SU-DHL-6 (cell line): ENCODE results near the gene FBRSL1.
"Not testable (repeated sequence)": the region's sequence is repeated elsewhere in the genome, so short reads cannot be mapped to it uniquely, and the experiment has no call there.

Experiments used
- H2AFZ ChIP-seq: fragments of 200-600 bp; sonication (generic); 2 replicates; pipeline ENCODE4 v1.6.1; 2014; ENCODE audit warnings: low read depth, mild to moderate bottlenecking, moderate library complexity, mixed read lengths, antibody characterized with exemption, low read length; ENCODE audit not compliant: severe bottlenecking
- H3F3A ChIP-seq: fragments of 200-600 bp; shearing (Covaris generic); 2 replicates; pipeline ENCODE4 v1.6.0; 2016; ENCODE audit warnings: antibody characterized with exemption, mild to moderate bottlenecking; ENCODE audit not compliant: insufficient read depth
- H3K27ac ChIP-seq: fragments of 200-600 bp; sonication (generic); 2 replicates; pipeline ENCODE4 v1.5.1; 2016; ENCODE audit warnings: low read depth, mild to moderate bottlenecking, low read length, moderate library complexity, mixed read lengths
- H3K27me3 ChIP-seq: fragments of 200-600 bp; sonication (generic), shearing (Covaris generic); 2 replicates; pipeline ENCODE4 v1.6.0; 2014; ENCODE audit warnings: mild to moderate bottlenecking, low read length
- H3K36me3 ChIP-seq: fragments of 200-600 bp; sonication (generic); 2 replicates; pipeline ENCODE4 v1.6.1; 2014; ENCODE audit warnings: mild to moderate bottlenecking, low read length, mixed read lengths
- H3K4me2 ChIP-seq: fragments of 300-600, 200-600 bp; shearing (Covaris generic), sonication (generic); 2 replicates; pipeline ENCODE4 v1.6.0; 2014; ENCODE audit warnings: low read length, low read depth, mild to moderate bottlenecking; ENCODE audit not compliant: poor library complexity, severe bottlenecking
- H3K4me3 ChIP-seq: fragments of 200-600 bp; sonication (generic); 2 replicates; pipeline ENCODE4 v1.5.1; 2014; ENCODE audit warnings: antibody characterized with exemption, low read length, mild to moderate bottlenecking, mixed read lengths; ENCODE audit not compliant: insufficient read depth, poor library complexity, severe bottlenecking
- H3K79me2 ChIP-seq: fragments of 200-600 bp; sonication (generic); 2 replicates; pipeline ENCODE4 v1.6.1; 2014; ENCODE audit warnings: mild to moderate bottlenecking, low read length, moderate library complexity; ENCODE audit not compliant: insufficient read depth
- H3K9ac ChIP-seq: fragments of 200-600 bp; sonication (generic); 2 replicates; pipeline ENCODE4 v1.7.0; 2014; ENCODE audit warnings: mild to moderate bottlenecking, low read length
- H3K9me2 ChIP-seq: fragments of 200-600 bp; sonication (generic); replicated peaks from 2 replicates; pipeline ENCODE4 v1.6.1; 2014; ENCODE audit warnings: low read length; ENCODE audit not compliant: insufficient read depth
- H3K9me3 ChIP-seq: fragments of 200-600 bp; sonication (generic); 2 replicates; pipeline ENCODE4 v1.6.1; 2014; ENCODE audit warnings: low read length, mixed read lengths; ENCODE audit not compliant: insufficient read depth
- H4K20me1 ChIP-seq: fragments of 200-600 bp; sonication (generic); 2 replicates; pipeline ENCODE4 v1.6.1; 2014; ENCODE audit warnings: low read depth, mild to moderate bottlenecking, antibody characterized with exemption, low read length, moderate library complexity, mixed read lengths
- CTCF ChIP-seq: fragments of 200-600 bp; sonication (generic); IDR thresholded peaks from one replicate; pipeline ENCODE4 v1.5.1; 2017; ENCODE audit warnings: antibody characterized with exemption, mild to moderate bottlenecking, low read length, moderate library complexity; ENCODE audit not compliant: insufficient read depth, poor library complexity, severe bottlenecking
- EZH2phosphoT487 ChIP-seq: fragments of 200-600 bp; sonication (generic), shearing (Covaris generic); conservative IDR thresholded peaks from 2 replicates; pipeline ENCODE4 v1.6.1; 2018; ENCODE audit warnings: mild to moderate bottlenecking, antibody characterized with exemption, low read length, moderate library complexity, mixed read lengths

FBRSL1 gene

DNA sequence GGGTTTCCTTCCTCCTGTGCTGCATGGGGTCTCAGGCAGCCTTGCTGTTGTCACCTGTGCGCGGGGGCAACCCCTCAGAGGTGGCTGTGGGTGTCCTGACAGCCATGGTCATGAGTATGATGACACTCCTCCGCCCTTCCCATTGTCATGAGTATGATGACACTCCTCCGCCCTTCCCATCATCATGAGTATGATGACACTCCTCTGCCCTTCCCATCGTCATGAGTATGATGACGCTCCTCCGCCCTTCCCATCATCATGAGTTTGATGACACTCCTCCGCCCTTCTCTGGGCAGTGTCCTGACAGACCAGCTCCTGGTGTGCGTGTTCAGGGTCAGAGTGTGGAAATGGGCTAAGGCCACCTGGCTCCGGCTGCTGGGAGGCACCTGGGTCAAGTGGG lies 40.0 kb downstream of the FBRSL1 start:
- Histone ChIP-seq H3K36me3 (no peaks in the 10 kb centered on the region), H3K79me2 (no peaks in the 10 kb centered on the region), H3K27me3 (no peaks in the 10 kb centered on the region), H3K9me3 (no peaks in the 10 kb centered on the region), H3K4me2 (no peak overlapping the region), H3K27ac (no peak overlapping the region), H3K4me3 (no peak overlapping the region), H3F3A (no peaks in the 10 kb centered on the region), H3K9me2 (no peaks in the 10 kb centered on the region), H2AFZ (no peak overlapping the region), H3K9ac (no peak overlapping the region), H4K20me1 (no peaks in the 10 kb centered on the region)
- TF ChIP-seq CTCF (no peak), EZH2phosphoT487 (no peak)

DNA sequence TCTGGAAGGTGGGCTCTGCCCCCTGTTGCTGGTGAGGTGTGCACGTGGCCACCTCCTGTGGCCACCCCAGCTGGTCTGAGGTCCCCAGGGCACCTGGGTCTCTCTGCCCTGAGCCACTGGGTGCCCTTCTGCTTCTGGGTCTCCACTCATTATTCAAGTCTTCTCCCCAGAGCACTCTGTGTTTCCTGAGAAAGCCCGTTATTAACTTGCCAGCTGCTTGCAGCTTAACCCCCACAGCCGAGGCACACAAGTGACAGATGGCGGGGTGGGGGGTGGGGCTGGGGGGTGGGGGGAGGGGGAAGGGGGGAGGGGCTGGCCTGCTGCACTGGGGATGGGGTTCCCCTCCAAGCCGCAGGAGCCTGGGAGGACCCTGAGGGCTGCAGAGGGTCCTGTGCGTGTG lies 40.5 kb downstream of the FBRSL1 start:
- no peaks in the 10 kb centered on the region for H4K20me1 ChIP-seq
- no peak overlapping the region for H3K27ac ChIP-seq
- no peaks in the 10 kb centered on the region for H3K9me3 ChIP-seq
- H3K36me3 ChIP-seq = no peaks in the 10 kb centered on the region
- H3K9me2 ChIP-seq = no peaks in the 10 kb centered on the region
- H3K79me2 ChIP-seq = no peaks in the 10 kb centered on the region
- H3K4me3 ChIP-seq = no peak overlapping the region
- H2AFZ ChIP-seq = no peak overlapping the region
- no peak overlapping the region for H3K9ac ChIP-seq
- H3F3A ChIP-seq = no peaks in the 10 kb centered on the region
- TF ChIP-seq EZH2phosphoT487 (no peak), CTCF (no peak)
- H3K4me2 ChIP-seq = no peak overlapping the region
- H3K27me3 ChIP-seq = no peaks in the 10 kb centered on the region

DNA sequence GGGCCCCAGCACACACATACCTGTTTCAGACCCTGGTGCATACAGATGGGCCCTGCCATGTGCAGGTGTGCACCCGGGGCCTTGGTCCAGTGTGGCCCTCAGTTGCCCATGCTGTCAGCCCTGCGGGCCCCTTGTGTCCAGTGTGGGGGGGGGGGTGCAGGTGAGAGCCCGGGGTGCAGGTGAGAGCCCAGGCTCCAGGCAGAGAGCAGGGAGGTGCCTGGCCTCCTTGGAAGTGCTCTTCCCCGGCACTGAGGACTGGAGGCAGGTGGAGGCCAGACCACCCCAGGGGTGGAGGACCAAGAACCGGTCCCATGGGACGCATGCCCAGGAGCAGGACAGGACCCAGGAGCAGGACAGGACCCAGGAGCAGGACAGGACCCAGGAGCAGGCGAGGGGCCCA lies 40.9 kb downstream of the FBRSL1 start:
- Histone ChIP-seq H3K27ac (no peak overlapping the region), H3K9me3 (peaks cover under 1% of the 10 kb centered on the region; the same call in 1 of the 2 replicates), H4K20me1 (no peaks in the 10 kb centered on the region; the same call in 1 of the 2 replicates), H3K9ac (no peak overlapping the region), H3K27me3 (no peaks in the 10 kb centered on the region), H3K79me2 (no peaks in the 10 kb centered on the region), H3K9me2 (no peaks in the 10 kb centered on the region), H3F3A (no peaks in the 10 kb centered on the region), H3K4me2 (no peak overlapping the region), H2AFZ (no peak overlapping the region), H3K4me3 (no peak overlapping the region), H3K36me3 (no peaks in the 10 kb centered on the region)
- TF ChIP-seq EZH2phosphoT487 (no peak), CTCF (no peak)

DNA sequence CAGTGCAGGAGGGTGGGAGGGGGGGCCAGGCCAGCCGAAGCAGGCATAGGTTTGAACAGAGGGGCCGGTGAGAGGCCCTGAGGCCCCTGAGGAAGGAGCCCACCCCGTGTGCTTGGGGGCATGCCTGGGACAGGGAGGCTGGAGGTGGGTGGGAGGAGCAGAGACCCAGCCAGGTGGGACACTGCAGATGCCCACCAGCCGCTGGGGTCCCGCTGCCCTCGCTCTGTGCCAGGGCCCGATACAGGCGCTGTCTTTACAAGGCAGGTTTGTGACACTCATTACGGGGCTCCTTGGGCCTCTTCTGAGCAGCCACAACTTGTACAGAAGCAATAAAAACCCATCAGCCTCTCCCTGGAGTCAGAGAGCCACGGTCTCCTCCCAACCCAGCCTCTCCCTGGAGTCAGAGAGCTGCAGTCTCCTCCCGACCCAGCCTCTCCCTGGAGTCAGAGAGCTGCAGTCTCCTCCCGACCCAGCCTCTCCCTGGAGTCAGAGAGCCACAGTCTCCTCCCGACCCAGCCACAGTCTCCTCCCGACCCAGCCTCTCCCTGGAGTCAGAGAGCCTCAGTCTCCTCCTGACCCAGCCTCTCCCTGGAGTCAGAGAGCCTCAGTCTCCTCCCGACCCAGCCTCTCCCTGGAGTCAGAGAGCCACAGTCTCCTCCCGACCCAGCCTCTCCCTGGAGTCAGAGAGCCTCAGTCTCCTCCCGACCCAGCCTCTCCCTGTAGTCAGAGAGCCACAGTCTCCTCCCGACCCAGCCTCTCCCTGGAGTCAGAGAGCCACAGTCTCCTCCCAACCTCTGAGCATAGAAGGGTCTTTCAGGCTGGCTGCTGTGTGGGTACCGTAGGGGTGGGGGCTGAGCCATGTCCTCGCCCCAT lies 43.0 kb downstream of the FBRSL1 start:
- not testable (repeated sequence) for H3K27me3 ChIP-seq, H4K20me1 ChIP-seq, H3K4me3 ChIP-seq, H3K79me2 ChIP-seq, H2AFZ ChIP-seq, H3K36me3 ChIP-seq, H3F3A ChIP-seq, H3K9ac ChIP-seq, H3K27ac ChIP-seq, H3K9me3 ChIP-seq, H3K9me2 ChIP-seq, H3K4me2 ChIP-seq
